Tibial nerve (tissue), 4 donors: ENCODE data around the gene ETFA.

Source experiments
- CTCF ChIP-seq, 5 experiments: fragments of 200-600 bp in 3 of 5; fragments of 450-650 bp in 2 of 5; sonication (generic) in 3 of 5; IDR thresholded peaks; one replicate each; pipeline ENCODE4 v1.5.1; 2016 to 2019; ENCODE audit warnings: antibody characterized with exemption in 5 of 5, mild to moderate bottlenecking in 3 of 5, moderate library complexity in 2 of 5
- EP300 ChIP-seq, 2 donors: sonication (generic); formaldehyde crosslinking; IDR thresholded peaks; one replicate each; pipeline ENCODE4 v1.6.1; 2017; ENCODE audit warnings: antibody characterized with exemption in 2 of 2, mild to moderate bottlenecking in 1 of 2
- POLR2A ChIP-seq, 2 donors: fragments of 450-650 bp; IDR thresholded peaks; one replicate each; pipeline ENCODE4 v1.6.1; 2017; ENCODE audit warnings: antibody characterized with exemption in 2 of 2, mild to moderate bottlenecking in 2 of 2, moderate library complexity in 2 of 2

- TF ChIP-seq CTCF (IDR thresholded peaks at IDR 0.05) (no peak), POLR2A (IDR thresholded peaks at IDR 0.05) (no peak), EP300 (IDR thresholded peaks at IDR 0.05) (no peak)
Measured at GRCh38 chr15:76289582-76289981, 21.7 kb downstream of the ETFA start.
